Peyer's patch (tissue), 4 donors: ENCODE data around the gene STIP1. TPM values are rescaled to one million over a fixed set of nuclear protein-coding genes. Genes with fewer than 3 reads are reported as not detected.

Experiments used
- DNase-seq, 3 donors: peaks; one replicate each; pipeline ENCODE4 v3.0.0-alpha.2; 2017 to 2019
- H3K27ac ChIP-seq, 4 donors: fragments of 200-600 bp; sonication (generic); one replicate each; pipeline ENCODE4 v1.5.1; 2016 to 2019
- H3K27me3 ChIP-seq, 2 donors: fragments of 200-600 bp; sonication (generic); one replicate each; pipeline ENCODE4 v1.5.1; 2019
- H3K36me3 ChIP-seq, 3 donors: fragments of 200-600 bp; sonication (generic); one replicate each; pipeline ENCODE4 v1.5.1; 2016 to 2019
- H3K4me1 ChIP-seq, 4 donors: fragments of 200-600 bp; sonication (generic); one replicate each; pipeline ENCODE4 v1.5.1; 2016 to 2019
- H3K4me3 ChIP-seq, 4 donors: fragments of 200-600 bp; sonication (generic); 1 replicate in 3 of 4; 2 replicates in 1 of 4; pipeline ENCODE4 v1.5.1; 2016 to 2019; ENCODE audit warnings: mild to moderate bottlenecking in 1 of 4
- H3K9me3 ChIP-seq, 4 donors: fragments of 200-600 bp; sonication (generic); one replicate each; pipeline ENCODE4 v1.5.1; 2016 to 2019; ENCODE audit warnings: mild to moderate bottlenecking in 1 of 4
- CTCF ChIP-seq, 6 experiments: fragments of 450-650 bp in 4 of 6; fragments of 200-600 bp in 2 of 6; sonication (generic) in 1 of 6; IDR thresholded peaks; one replicate each; pipeline ENCODE4 v1.5.1; 2017 to 2019; ENCODE audit warnings: antibody characterized with exemption in 6 of 6, mild to moderate bottlenecking in 3 of 6, moderate library complexity in 1 of 6
- POLR2A ChIP-seq, 2 donors: fragments of 450-650 bp; IDR thresholded peaks; one replicate each; pipeline ENCODE4 v1.5.1; 2017; ENCODE audit warnings: antibody characterized with exemption in 2 of 2, mild to moderate bottlenecking in 2 of 2, moderate library complexity in 2 of 2
- total RNA-seq, 4 donors: library from RNA; depleted of rRNA; stranded (reverse); fragments of >200 nt; gene quantifications; one replicate each; pipeline ENCODE4 v1.1.0, GENCODE V29; 2016

STIP1 gene
- total RNA-seq, 4 donors from 2014 or later: 50.3 to 106 (median 67.0) TPM

GRCh38 chr11:64183890-64184289 lies 2.1 kb upstream of the STIP1 start:
- DNase-seq: no peak
- H3K4me3 ChIP-seq: no peak overlapping the region
- H3K4me1 ChIP-seq: peaks cover 0 to 39% (median 8%) of the 10 kb centered on the region in 4 donors
- H3K27ac ChIP-seq: peak overlapping the region in 1 of 4 donors; percentile 10
- no peak for TF ChIP-seq POLR2A (IDR thresholded peaks at IDR 0.05)
- no peak for TF ChIP-seq CTCF (IDR thresholded peaks at IDR 0.05)
- no peaks in the 10 kb centered on the region for H3K36me3 ChIP-seq
- H3K27me3 ChIP-seq: no peaks in the 10 kb centered on the region
- H3K9me3 ChIP-seq: no peaks in the 10 kb centered on the region

GRCh38 chr11:64185175-64185692 lies 737 bp upstream of the STIP1 start:
- Histone ChIP-seq H3K4me3 (peak overlapping the region; percentile 69 to 90 (median 72)), H3K4me1 (peaks cover 0 to 39% (median 8%) of the 10 kb centered on the region in 4 donors), H3K36me3 (peaks cover 0 to 7% (median 0%) of the 10 kb centered on the region in 3 donors), H3K27ac (peak overlapping the region in 3 of 4 donors; percentile 91 to 97 (median 95)), H3K27me3 (no peaks in the 10 kb centered on the region), H3K9me3 (no peaks in the 10 kb centered on the region)
- DNase-seq: peak in 2 of 3 donors; percentile 75 to 93
- TF ChIP-seq POLR2A (IDR thresholded peaks at IDR 0.05) (peak; percentile 99), CTCF (IDR thresholded peaks at IDR 0.05) (peak in 4 of 6 experiments; percentile 25 to 90 (median 76))

GRCh38 chr11:64186492-64187165 lies 658 bp downstream of the STIP1 start:
- Histone ChIP-seq H3K9me3 (no peaks in the 10 kb centered on the region), H3K27me3 (no peaks in the 10 kb centered on the region), H3K4me1 (peaks cover 0 to 26% (median 4%) of the 10 kb centered on the region in 4 donors), H3K36me3 (peaks cover 0 to 7% (median 0%) of the 10 kb centered on the region in 3 donors), H3K4me3 (no peak overlapping the region), H3K27ac (peak overlapping the region in 2 of 4 donors; percentile 90 to 93)
- no peak for DNase-seq
- TF ChIP-seq CTCF (IDR thresholded peaks at IDR 0.05): no peak
- TF ChIP-seq POLR2A (IDR thresholded peaks at IDR 0.05): no peak

- H3K27ac ChIP-seq: no peak overlapping the region
- no peak for DNase-seq
- no peaks in the 10 kb centered on the region for H3K4me1 ChIP-seq
- TF ChIP-seq CTCF (IDR thresholded peaks at IDR 0.05) (no peak), POLR2A (IDR thresholded peaks at IDR 0.05) (no peak)
- no peaks in the 10 kb centered on the region for H3K9me3 ChIP-seq
- peaks cover 0 to 58% (median 9%) of the 10 kb centered on the region in 3 donors for H3K36me3 ChIP-seq
- H3K27me3 ChIP-seq: no peaks in the 10 kb centered on the region
- H3K4me3 ChIP-seq: no peak overlapping the region
Measured at GRCh38 chr11:64192434-64192833, 6.5 kb downstream of the STIP1 start.

GRCh38 chr11:64196626-64197025 lies 10.7 kb downstream of the STIP1 start:
- Histone ChIP-seq H3K27ac (no peak overlapping the region), H3K36me3 (peaks cover 0 to 93% (median 9%) of the 10 kb centered on the region in 3 donors), H3K4me3 (no peak overlapping the region), H3K9me3 (no peaks in the 10 kb centered on the region), H3K27me3 (no peaks in the 10 kb centered on the region), H3K4me1 (no peaks in the 10 kb centered on the region)
- no peak for DNase-seq
- TF ChIP-seq POLR2A (IDR thresholded peaks at IDR 0.05) (no peak), CTCF (IDR thresholded peaks at IDR 0.05) (no peak)
